ENCODE data around the gene ING2.
"Not testable (repeated sequence)": the region's sequence is repeated elsewhere in the genome, so short reads cannot be mapped to it uniquely, and the experiment has no call there.

ING2 gene

DNA sequence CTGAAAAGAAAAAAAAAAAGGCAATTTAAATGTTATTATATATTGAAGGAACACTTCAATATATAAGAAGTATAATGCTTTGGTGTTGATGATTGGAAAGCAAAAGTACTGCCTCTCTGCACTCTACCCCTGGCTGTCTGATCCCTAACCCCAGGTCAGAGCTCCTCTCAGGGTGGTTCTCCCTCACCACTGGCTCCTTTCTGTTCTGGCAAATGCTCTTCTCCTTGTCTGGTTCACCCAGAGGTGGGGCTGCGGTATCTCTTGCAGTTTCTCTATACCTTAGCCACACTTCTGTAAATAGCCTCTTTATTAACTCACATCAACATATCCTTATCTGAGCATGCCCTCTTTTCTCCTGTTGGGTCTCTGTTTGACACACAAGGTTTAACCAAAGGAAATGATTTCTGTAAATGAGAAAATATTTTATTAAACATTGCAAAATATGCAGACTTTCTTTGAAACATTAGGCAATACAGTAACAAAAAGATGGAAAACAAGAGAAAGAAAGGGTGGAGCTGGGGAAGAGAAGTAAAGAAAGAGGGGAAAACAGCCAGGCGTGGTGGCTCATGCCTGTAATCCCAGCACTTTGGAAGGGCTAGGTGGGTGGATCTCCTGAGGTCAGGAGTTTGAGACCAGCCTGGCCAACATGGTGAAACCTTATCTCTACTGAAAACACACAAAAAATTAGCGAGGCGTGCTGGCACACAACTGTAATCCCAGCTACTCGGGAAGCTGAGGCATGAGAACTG lies 45.7 kb downstream of the ING2 start:
- no peak for DNase-seq

DNA sequence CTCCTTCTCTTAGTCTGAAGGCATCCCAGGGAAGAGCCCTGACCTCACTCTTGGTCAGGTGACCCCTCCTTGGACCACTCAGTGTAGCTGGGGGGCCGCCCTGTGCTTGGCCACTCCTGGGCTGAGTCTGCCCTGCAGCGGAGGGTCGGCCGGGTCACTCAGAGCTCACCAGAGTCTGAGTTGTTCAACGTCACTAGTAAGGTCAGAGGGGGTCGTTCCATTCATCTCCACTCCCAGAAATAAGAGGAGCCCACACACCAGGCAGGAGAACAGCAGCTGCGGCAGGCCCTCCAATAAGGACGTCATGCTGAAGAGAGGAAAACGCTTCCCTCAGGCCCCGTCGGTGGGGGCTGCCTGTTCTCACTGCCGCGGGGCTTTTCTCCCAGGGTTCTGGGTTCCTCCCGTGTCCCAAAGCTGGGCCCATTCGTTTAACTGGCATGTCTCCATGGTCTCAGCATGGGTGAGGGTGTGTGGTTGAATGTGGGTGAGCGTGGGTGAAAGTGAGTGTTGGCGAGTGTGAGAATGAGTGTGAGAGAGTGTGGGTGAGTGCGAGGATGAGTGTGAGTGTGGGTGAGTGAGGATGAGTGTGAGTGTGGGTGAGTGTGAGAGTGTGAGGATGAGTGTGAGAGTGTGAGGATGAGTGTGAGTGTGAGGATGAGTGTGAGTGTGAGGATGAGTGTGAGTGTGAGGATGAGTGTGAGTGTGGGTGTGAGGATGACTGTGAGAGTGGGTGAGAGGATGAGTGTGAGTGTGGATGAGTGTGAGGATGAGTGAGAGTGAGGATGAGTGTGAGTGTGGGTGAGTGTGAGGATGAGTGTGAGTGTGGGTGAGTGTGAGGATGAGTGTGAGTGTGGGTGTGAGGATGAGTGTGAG lies 47.7 kb downstream of the ING2 start:
- no peak for DNase-seq

DNA sequence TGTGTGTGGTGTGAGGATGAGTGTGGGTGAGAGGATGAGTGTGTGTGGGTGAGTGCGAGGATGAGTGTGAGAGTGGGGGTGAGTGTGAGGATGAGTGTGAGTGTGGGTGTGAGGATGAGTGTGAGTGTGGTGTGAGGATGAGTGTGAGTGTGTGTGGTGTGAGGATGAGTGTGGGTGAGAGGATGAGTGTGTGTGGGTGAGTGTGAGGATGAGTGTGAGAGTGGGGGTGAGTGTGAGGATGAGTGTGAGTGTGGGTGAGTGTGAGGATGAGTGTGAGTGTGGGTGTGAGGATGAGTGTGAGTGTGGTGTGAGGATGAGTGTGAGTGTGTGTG lies 48.3 kb downstream of the ING2 start:
- DNase-seq = not testable (repeated sequence)

DNA sequence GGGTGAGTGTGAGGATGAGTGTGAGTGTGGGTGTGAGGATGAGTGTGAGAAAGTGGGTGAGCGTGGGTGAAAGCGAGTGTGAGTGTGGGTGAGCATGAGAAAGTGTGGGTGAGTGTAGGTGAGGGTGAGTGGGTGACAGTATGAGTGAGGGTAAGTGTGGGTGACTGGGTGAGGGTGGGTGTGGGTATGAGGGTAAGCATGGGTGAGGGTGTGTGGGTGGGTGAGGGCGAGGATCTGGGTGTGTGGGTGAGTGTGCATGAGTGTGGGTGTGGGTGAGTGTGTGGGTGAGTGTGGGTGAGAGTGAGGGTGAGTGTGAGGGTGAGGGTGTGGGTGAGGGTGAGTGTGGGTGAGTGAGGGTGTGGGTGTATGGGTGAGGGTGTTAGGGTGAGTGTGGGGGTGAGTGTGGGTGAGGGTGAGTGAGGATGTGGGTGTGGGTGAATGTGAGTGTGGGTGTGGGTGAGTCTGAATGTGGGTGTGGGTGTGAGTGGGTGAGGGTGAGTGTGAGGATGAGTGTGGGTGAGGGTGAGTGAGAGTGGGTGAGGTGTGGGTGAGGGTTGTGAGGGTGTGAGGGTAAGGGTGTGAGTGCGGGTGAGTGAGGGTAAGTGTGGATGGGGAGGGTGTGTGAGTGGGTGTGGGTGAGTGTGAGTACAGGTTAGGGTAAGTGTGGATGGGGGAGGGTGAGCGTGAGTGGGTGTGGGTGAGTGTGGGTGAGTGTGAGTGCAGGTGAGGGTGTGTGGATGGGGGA lies 48.9 kb downstream of the ING2 start:
- no peak for DNase-seq

DNA sequence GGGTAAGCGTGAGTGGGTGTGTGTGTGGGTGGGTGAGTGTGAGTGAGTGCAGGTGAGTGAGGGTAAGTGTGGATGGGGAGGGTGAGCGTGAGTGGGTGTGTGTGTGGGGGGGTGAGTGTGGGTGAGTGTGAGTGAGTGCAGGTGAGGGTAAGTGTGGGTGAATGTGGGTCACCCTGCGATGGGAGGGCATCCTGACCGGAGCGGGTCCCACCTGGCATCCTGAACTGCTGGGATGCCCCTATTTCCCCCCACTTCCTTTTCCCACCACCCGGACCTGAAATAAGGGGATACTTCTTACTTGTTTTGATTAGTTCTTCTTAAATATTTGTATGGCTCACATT lies 49.5 kb downstream of the ING2 start:
- no peak for DNase-seq

DNA sequence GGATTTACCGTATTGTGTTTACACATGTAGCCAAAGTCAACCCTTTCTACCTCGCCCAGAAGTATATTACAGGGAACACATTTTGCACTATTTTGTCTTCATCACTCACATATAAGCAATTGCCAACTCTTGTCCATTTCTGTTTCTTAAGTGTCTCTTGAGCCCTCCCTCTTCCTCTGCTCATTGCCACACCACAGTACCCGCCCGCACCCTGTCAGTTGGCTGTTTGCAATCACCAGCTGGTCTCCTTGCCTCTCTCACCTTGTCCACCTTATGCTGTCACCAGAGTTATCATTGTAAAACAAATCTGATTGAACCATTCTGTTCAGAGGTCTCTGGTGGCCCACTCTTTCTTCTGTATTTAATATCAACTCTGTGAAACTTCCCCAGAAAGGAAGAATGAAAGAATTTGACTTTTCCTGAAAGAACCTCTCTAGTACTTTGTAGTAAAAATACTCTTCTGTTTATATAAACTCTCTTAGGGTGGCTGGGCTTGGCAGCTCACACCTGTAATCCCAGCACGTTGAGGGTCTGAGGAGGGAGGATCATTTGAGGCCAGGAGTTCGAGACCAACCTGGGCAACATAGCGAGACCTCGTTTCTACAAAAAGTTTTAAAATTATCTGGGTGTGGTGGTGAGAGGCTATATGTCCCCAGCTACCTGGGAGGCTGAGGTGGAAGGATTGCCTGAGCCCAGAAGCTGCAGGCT lies 50.2 kb downstream of the ING2 start:
- no peak for DNase-seq

DNA sequence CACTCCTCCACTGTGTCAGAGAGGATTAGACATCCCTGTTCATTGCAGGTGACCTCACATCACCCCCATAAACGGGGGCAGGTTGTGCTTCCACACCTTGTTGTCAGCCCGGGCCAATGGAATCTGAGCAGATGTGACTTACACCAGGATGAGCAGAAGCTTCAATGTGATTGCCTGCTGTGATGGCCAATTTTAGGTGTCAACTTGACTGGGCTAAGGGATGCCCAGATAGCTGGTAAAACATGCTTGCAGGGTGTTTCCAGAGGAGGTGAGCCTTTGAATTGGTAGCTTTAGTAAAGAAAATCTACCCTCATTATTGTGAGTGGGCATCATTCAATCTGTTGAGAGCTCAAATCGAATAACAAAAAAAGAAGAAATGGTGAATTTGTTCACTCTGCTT lies 52.1 kb downstream of the ING2 start:
- no peak for DNase-seq

DNA sequence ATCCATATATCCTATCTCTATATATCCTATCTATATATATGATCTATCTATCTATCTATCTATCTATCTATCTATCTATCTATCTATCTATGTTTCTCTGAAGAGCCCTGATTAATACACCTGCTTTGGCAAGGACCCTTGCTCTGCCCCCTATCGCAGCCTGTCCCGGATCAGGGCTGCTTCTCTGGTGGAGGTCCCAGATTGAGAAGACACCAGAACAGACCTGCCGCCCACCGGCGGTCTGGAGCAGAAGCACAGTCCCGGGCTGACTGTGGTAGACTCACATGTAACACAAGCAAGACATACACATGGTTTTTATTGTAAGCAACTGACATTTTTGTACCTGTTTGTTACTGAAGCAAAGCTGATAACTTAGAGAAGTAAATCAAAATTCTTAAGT lies 52.8 kb downstream of the ING2 start:
- no peak for DNase-seq

DNA sequence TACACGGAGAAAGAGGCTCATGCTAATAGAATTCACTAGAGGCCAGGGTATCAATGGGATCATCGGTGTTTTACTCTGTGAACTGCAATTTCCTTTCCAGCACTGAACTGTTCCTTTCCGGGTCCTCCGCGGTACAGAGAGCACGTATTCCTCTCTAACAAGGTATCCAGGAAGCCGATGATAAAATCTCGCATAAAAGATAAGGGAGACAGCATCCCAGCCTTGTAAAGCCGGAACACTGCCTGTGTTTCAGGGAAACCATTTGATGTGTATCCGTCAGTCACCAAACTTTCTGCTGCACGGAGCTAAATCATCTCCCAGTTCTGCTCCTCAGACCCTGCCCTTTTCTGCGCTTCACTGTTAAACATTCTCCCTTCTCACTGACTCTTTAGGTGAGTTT lies 54.0 kb downstream of the ING2 start:
- DNase-seq = no peak

DNA sequence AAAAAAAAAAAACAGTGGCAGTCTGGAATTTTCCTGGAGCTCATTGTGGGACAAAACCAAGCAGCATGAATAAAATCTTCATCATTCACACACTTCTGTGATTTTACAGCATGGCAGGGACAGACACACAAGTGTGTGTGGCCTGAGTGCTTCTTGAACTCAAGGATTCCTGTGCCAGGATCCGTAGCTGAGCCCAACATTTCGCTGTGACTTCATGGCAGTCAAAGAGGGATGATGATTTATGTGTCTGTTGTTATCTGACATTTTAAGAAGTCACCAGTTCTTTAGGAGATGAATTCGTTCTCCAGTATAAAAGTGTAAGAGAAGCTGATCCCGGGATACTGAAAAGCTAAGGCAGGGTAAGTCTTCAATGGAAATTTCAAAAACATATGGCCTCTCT lies 57.0 kb downstream of the ING2 start:
- no peak for DNase-seq
